NCI-H1092 (cell line): ENCODE data around the gene HEXD.

Source experiments
- DNase-seq: peaks from one replicate; lab custom pipeline; 2025; lab: John Stamatoyannopoulos, UW

Gene HEXD

GRCh38 chr17:82415336-82415735 lies 2.8 kb upstream of the HEXD start:
- DNase-seq = no peak

GRCh38 chr17:82415786-82416185 lies 2.4 kb upstream of the HEXD start:
- DNase-seq = no peak

GRCh38 chr17:82416264-82416663 lies 1.9 kb upstream of the HEXD start:
- DNase-seq = no peak

- no peak for DNase-seq
Observed at GRCh38 chr17:82416771-82417170, 1.4 kb upstream of the HEXD start.

DNA sequence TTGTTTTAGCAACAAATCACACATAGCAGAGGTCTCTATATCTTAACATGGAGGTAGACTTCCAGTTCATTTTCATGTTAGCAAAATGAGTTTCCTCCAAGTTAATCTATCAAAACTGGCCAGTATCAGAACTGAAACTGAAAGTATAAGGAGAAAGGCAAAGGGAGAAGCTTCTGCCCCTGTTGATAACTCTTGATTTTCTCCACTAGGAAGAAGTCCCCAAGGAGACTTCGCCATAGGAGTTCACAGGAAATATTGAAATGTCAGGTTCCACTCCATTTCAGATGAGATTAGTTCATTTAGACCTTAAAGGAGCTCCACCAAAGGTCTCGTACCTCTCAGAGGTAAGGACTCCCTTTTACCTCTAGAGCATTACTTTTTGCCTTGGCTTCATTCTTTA lies 1.4 kb downstream of the HEXD start:
- no peak for DNase-seq

DNA sequence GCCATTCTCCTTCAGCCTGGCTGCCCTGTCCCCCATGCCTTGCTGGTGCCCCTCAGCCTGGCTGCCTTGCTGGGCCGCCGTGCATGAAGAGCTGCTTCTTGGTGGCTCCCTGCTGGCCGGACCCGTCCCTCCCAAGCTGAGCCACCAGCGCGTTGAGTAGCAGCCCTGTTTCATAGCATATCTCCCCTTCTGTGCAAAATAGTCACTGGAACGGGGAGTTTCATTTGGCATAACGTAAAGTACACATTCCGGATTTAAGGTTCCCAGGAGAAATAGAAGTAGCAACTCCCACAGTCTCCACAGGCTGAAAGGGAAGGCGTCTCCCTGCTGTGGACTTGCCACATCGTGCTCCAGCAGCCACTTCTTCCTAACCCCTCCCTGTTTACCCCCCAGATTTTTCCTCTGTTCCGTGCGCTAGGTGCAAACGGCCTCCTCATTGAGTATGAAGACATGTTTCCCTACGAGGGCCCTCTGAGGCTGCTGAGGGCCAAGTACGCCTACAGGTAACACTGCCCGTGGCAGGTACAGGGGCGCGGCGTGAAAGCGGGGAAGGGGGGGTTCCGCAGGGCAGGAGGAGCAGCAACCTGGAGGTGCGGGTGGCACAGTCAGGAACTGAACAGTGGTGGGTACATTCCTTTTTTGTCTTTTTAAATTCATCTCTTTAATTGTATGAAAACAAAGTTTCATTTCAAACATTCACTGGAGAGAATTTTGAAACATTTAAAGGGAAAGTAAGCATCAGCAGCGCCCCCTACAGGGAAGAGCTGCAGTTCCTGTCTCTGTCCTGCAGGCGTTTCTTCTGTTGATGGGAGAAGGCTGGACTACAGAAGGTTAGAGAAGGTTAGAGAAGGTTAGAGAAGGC lies 6.1 kb downstream of the HEXD start:
- no peak for DNase-seq

DNA sequence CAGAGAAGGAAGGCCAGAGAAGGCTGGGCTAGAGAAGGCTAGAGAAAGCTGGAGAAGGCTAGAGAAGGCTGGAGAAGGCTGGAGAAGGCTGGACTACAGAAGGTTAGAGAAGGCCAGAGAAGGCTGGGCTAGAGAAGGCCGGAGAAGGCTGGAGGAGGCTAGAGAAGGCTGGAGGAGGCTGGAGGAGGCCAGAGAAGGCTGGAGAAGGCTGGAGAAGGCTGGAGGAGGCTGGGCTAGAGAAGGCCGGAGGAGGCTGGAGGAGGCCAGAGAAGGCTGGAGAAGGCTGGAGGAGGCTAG lies 6.7 kb downstream of the HEXD start:
- no peak for DNase-seq

DNA sequence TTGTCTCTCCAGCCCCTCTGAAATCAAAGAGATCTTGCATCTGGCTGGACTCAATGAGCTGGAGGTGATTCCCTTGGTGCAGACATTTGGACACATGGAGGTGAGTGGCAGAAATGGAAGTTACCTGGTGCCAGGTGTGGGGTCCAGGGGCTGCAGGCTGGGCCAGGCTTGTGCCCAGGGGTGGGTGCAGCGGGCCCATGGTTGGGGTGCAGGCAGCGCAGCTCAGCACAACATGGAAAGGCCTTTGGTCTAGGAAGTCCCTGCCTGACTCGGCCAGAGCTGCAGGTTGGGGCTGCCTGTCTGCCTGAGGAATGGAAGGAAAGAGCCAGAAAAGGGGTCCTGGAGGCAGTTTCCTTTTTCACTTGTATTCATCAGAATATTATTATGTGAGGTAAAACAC lies 10.4 kb downstream of the HEXD start:
- DNase-seq = no peak

DNA sequence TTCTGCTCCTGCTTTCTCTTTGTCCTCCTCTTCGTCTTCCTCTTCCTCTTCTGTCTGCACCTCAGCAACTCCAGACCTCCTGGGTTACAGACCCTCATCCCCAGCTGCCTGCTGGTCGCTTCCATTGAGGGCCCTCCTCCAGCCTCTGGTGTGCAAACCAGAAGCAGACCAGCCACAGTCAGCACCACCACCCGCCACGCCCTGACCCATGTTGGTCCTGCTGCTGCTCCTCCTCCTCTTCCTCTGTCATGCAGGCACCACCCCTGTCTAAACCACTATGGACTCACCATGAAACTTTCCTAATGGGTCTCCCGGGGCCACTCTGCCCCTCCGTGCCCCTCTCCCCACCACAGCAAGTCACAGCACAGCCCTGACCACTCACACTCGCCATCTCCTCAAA lies 11.7 kb downstream of the HEXD start:
- DNase-seq = no peak

GRCh38 chr17:82432017-82432416 lies 13.9 kb downstream of the HEXD start:
- DNase-seq = no peak

DNA sequence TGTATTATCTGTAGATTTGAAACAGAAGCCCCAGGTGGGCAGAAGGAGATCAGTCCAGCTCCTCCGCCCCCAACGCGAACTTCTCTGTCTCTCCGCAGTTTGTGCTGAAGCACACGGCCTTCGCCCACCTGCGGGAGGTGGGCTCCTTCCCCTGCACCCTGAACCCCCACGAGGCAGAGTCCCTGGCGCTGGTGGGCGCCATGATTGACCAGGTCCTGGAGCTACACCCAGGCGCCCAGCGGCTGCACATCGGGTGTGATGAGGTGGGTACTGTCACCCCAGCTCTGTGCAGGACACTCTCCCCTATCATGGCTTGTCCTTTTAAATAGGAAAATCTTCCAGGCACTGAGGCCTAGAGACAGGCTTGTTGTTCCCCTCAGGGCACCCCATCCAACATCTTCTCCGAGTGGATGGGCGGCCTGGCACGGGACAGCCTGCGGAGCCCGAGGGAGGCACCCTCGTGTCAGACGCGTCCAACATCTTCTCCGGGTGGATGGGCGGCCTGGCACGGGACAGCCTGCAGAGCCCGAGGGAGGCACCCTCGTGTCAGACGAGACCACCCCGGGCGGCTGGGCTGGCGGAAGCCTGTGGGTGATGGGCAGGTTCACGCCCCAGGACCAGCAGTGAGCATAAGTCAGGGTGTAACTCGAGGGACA lies 15.5 kb downstream of the HEXD start:
- no peak for DNase-seq

DNA sequence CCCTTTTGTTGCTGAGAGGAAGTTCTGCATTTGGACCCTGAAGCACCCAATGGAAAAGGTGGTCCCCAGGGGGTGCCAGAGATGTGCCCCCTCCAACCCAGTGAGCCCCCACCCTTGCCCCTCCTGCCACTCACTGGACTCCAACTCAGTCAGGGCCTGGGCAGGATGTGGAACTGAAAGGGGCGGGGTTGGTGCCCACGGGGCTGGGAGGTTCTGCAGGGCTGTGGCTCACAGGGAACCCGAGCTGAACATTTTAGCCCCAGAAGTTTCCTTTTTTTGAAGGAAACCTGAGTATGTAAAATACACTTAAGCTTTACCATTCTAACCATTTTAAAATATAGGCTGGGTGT lies 16.0 kb downstream of the HEXD start:
- no peak for DNase-seq

- DNase-seq = no peak
Observed at GRCh38 chr17:82435103-82435502, 17.0 kb downstream of the HEXD start.

GRCh38 chr17:82435601-82436583 lies 17.7 kb downstream of the HEXD start:
- no peak for DNase-seq

GRCh38 chr17:82436601-82437324 lies 18.6 kb downstream of the HEXD start:
- DNase-seq = no peak

- no peak for DNase-seq
Observed at GRCh38 chr17:82437325-82437668, 19.1 kb downstream of the HEXD start.

DNA sequence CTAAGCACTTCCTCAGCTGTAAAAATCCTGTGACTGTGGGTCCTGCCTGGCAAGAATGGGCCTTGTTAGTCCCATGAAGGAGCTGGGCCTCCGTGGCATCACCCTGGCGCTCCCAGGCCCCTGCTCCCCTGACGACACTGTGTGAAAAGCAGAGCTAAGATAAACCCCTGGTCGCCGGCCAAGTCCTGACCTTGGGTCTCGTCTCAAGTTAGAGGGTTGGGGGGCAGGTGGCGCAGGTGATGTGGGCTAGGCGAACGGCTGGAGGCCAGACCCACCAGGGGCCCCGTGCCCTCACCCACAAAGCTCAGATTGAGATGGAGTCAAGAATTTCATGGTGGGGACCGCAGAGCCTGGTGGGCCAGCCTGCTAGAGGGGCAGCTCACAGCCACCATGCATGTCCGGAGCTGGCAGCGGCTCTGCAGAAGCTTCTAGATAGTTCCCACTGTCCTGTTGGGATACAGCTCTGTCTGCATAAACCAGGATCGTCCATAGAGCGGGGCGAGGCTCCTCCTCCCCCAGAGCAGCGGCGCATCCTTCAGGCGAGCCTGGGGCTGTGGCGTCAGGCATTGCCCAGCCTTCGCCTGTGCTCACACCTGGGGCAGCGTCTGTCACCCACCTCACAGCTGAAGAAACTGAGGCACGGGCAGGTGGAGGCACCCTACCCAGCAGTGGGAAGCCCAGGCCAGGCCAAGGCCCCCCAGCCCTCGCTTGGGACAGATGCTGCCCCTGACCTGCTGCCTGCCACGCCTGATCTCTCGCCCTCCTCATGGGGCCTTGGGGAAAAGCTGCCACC lies 20.4 kb downstream of the HEXD start:
- no peak for DNase-seq

DNA sequence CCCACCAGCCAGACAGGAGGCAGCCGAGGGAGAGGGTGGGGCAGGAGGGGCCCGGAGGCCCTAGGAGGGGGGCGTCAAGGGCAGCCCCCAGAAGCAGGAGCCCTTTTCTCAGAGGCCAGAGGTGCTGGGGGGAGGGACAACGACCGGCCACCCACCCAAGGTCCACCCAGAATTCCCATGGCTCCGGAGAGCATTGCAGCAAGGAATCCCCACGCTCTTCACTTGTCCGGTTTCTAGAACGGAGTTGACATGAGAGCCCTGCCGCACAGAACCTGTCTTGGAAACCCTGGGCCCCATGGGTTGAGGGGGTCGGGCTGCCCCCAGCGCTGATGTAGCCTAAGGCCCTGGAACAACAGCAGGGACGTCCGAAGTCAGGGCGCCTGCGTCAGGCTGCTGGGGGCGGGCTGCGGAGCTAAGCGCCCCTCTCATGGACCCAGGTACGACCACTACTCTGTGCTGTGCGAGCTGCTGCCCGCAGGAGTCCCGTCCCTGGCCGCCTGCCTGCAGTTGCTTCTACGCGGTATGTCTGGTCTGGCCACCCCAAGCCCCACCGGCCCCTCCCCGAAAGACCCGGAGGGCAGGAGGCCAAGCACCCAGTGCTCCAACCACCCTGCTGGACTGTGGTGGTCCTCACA lies 21.2 kb downstream of the HEXD start:
- DNase-seq = no peak

- DNase-seq = no peak
Observed at GRCh38 chr17:82439829-82440365, 21.8 kb downstream of the HEXD start.

- DNase-seq = no peak
Observed at GRCh38 chr17:82440469-82440981, 22.4 kb downstream of the HEXD start.
